H9 (cell line): Measurements from ENCODE around the gene GPR32. TPM values are rescaled to one million over a fixed set of nuclear protein-coding genes. Genes with fewer than 3 reads are reported as not detected.
"Not testable (repeated sequence)": the region's sequence is repeated elsewhere in the genome, so short reads cannot be mapped to it uniquely, and the experiment has no call there.

Experiments used
- DNase-seq: peaks from one replicate; pipeline ENCODE4 v3.0.0-alpha.2; 2017
- H2AFZ ChIP-seq: one replicate; pipeline ENCODE4 v1.6.1; 2013; ENCODE audit warnings: mild to moderate bottlenecking, low read length, control low read depth, moderate library complexity
- H2AK5ac ChIP-seq: 2 replicates; pipeline ENCODE4 v1.6.1; 2013; ENCODE audit warnings: low read length, control low read depth, mixed read lengths; ENCODE audit not compliant: insufficient read length
- H2BK120ac ChIP-seq: one replicate; pipeline ENCODE4 v1.6.1; 2013; ENCODE audit warnings: low read depth, mild to moderate bottlenecking, low read length, control low read depth, inconsistent platforms; ENCODE audit not compliant: poor library complexity, severe bottlenecking
- H2BK12ac ChIP-seq: 2 replicates; pipeline ENCODE4 v1.6.1; 2013; ENCODE audit warnings: low read length, control low read depth, mixed read lengths, low read depth; ENCODE audit not compliant: insufficient read length
- H2BK15ac ChIP-seq: 2 replicates; pipeline ENCODE4 v1.6.1; 2013; ENCODE audit warnings: low read depth, low read length, control low read depth
- H2BK20ac ChIP-seq: one replicate; pipeline ENCODE4 v1.6.1; 2013; ENCODE audit warnings: low read depth, mild to moderate bottlenecking, low read length, control low read depth, inconsistent platforms; ENCODE audit not compliant: poor library complexity, severe bottlenecking
- H2BK5ac ChIP-seq: 2 replicates; pipeline ENCODE4 v1.6.1; 2013; ENCODE audit warnings: low read length, control low read depth, mixed read lengths; ENCODE audit not compliant: insufficient read length
- H3K14ac ChIP-seq: 2 replicates; pipeline ENCODE4 v1.6.1; 2013; ENCODE audit warnings: low read length, control low read depth; ENCODE audit not compliant: insufficient read depth
- H3K18ac ChIP-seq: 2 replicates; pipeline ENCODE4 v1.6.1; 2013; ENCODE audit warnings: low read depth, mild to moderate bottlenecking, mixed read lengths, low read length, control low read depth; ENCODE audit not compliant: insufficient read length
- H3K23ac ChIP-seq: 2 replicates; pipeline ENCODE4 v1.6.1; 2013; ENCODE audit warnings: low read length, control low read depth, mixed read lengths, low read depth; ENCODE audit not compliant: insufficient read length
- H3K23me2 ChIP-seq: 2 replicates; pipeline ENCODE4 v1.6.1; 2013; ENCODE audit warnings: low read depth, mild to moderate bottlenecking, mixed read lengths, low read length, control low read depth; ENCODE audit not compliant: insufficient read length, poor library complexity, severe bottlenecking
- H3K27ac ChIP-seq: 2 replicates; pipeline ENCODE4 v1.5.1; 2013; ENCODE audit warnings: low read length, control low read depth, mixed read lengths, low read depth; ENCODE audit not compliant: insufficient read length
- H3K27me3 ChIP-seq: 2 replicates; pipeline ENCODE4 v1.6.1; 2013; ENCODE audit warnings: low read length, control low read depth, inconsistent platforms; ENCODE audit not compliant: insufficient read depth
- H3K4ac ChIP-seq: 2 replicates; pipeline ENCODE4 v1.6.1; 2013; ENCODE audit warnings: low read depth, mild to moderate bottlenecking, control low read depth, inconsistent platforms, low read length, moderate library complexity
- H3K4me1 ChIP-seq: 2 replicates; pipeline ENCODE4 v1.6.1; 2013; ENCODE audit warnings: low read length, control low read depth, inconsistent platforms; ENCODE audit not compliant: insufficient read depth
- H3K4me2 ChIP-seq: 2 replicates; pipeline ENCODE4 v1.6.1; 2013; ENCODE audit warnings: low read length, control low read depth, mixed read lengths; ENCODE audit not compliant: insufficient read length, insufficient read depth
- H3K56ac ChIP-seq: 2 replicates; pipeline ENCODE4 v1.6.1; 2013; ENCODE audit warnings: low read depth, mild to moderate bottlenecking, mixed read lengths, low read length, control low read depth; ENCODE audit not compliant: insufficient read length
- H3K79me1 ChIP-seq: 2 replicates; pipeline ENCODE4 v1.6.1; 2013; ENCODE audit warnings: low read depth, mild to moderate bottlenecking, moderate library complexity, low read length, control low read depth, inconsistent platforms; ENCODE audit not compliant: insufficient read depth, poor library complexity, severe bottlenecking
- H3K79me2 ChIP-seq: 2 replicates; pipeline ENCODE4 v1.6.1; 2013; ENCODE audit warnings: low read length, control low read depth, inconsistent platforms; ENCODE audit not compliant: insufficient read depth
- H3K9ac ChIP-seq: 2 replicates; pipeline ENCODE4 v1.6.1; 2013; ENCODE audit warnings: low read length, control low read depth, mixed read lengths; ENCODE audit not compliant: insufficient read length; ENCODE audit errors: extremely low read depth
- H3K9me3 ChIP-seq: one replicate; pipeline ENCODE4 v1.6.1; 2013; ENCODE audit warnings: low read depth, low read length, inconsistent platforms; ENCODE audit not compliant: control insufficient read depth
- H3T11ph ChIP-seq: one replicate; pipeline ENCODE4 v1.6.1; 2013; ENCODE audit warnings: mild to moderate bottlenecking, low read length, control low read depth, inconsistent platforms
- H4K20me1 ChIP-seq: one replicate; pipeline ENCODE4 v1.6.1; 2013; ENCODE audit not compliant: control insufficient read depth, insufficient read length, insufficient read depth
- H4K5ac ChIP-seq: 2 replicates; pipeline ENCODE4 v1.6.1; 2013; ENCODE audit warnings: low read depth, mild to moderate bottlenecking, mixed read lengths, low read length, control low read depth; ENCODE audit not compliant: insufficient read length
- H4K8ac ChIP-seq: replicated peaks from 2 replicates; pipeline ENCODE4 v1.6.1; 2013; ENCODE audit warnings: low read length, control low read depth, mixed read lengths, low read depth; ENCODE audit not compliant: insufficient read length
- H4K91ac ChIP-seq: 2 replicates; pipeline ENCODE4 v1.6.1; 2013; ENCODE audit warnings: low read depth, mild to moderate bottlenecking, moderate library complexity, mixed read lengths, low read length, control low read depth; ENCODE audit not compliant: insufficient read length
- H3K27ac Mint-ChIP-seq, 3 experiments: 2 replicates in 2 of 3; 3 replicates in 1 of 3; pipeline ENCODE4 v1.8.0; 2020 to 2021; ENCODE audit warnings: mixed read lengths in 3 of 3, mild to moderate bottlenecking in 1 of 3, moderate library complexity in 1 of 3
- H3K27me3 Mint-ChIP-seq: 2 replicates; pipeline ENCODE4 v1.8.0; 2021; ENCODE audit warnings: low read depth, mild to moderate bottlenecking, moderate library complexity, mixed read lengths
- H3K36me3 Mint-ChIP-seq, 3 experiments: 2 replicates in 2 of 3; 3 replicates in 1 of 3; pipeline ENCODE4 v1.8.0; 2020 to 2021; ENCODE audit warnings: low read depth in 3 of 3, mixed read lengths in 3 of 3; ENCODE audit not compliant: insufficient read depth in 1 of 3
- H3K4me1 Mint-ChIP-seq, 2 experiments: 2 replicates each; pipeline ENCODE4 v1.8.0; 2020; ENCODE audit warnings: mixed read lengths in 2 of 2
- H3K4me3 Mint-ChIP-seq, 2 experiments: 2 replicates in 1 of 2; 3 replicates in 1 of 2; pipeline ENCODE4 v1.8.0; 2020 to 2021; ENCODE audit warnings: mild to moderate bottlenecking in 2 of 2, mixed read lengths in 2 of 2, moderate library complexity in 1 of 2
- H3K9me3 Mint-ChIP-seq, 2 experiments: 2 replicates in 1 of 2; 3 replicates in 1 of 2; pipeline ENCODE4 v1.8.0; 2020; ENCODE audit warnings: mild to moderate bottlenecking in 2 of 2, mixed read lengths in 2 of 2, moderate library complexity in 1 of 2
- CTCF ChIP-seq: fragments of 200-600 bp; sonication (generic); conservative IDR thresholded peaks from 3 replicates; pipeline ENCODE4 v1.8.0; 2021; ENCODE audit warnings: antibody characterized with exemption, mild to moderate bottlenecking
- WGBS: extraction: QIAGEN DNeasy Blood & Tissue Kit; methylation state at CpG from one replicate; pipeline ENCODE4 v1.1.7; 2013; ENCODE audit warnings: missing lambda C conversion rate, low lambda C conversion rate, mixed read lengths; ENCODE audit not compliant: insufficient read length; ENCODE audit errors: extremely low coverage; 5-methylcytosine and 5-hydroxymethylcytosine counted together
- total RNA-seq: library from RNA; stranded (reverse); gene quantifications from 2 replicates; pipeline ENCODE4 v1.2.1, GENCODE V29; 2021

Gene GPR32
- total RNA-seq, 1 experiment from 2014 or later, result not detected

- Histone ChIP-seq H3K9me3 (no peaks in the 10 kb centered on the region), H3K79me2 (no peaks in the 10 kb centered on the region), H2AK5ac (no peak overlapping the region), H3T11ph (no peak overlapping the region), H3K4ac (no peak overlapping the region), H2BK15ac (no peak overlapping the region), H4K8ac (no peak overlapping the region), H3K4me2 (no peak overlapping the region), H2BK120ac (no peak overlapping the region), H4K91ac (no peak overlapping the region), H3K9ac (no peak overlapping the region), H2AFZ (no peak overlapping the region), H3K18ac (no peak overlapping the region), H3K27ac (no peak overlapping the region), H4K5ac (no peak overlapping the region), H3K14ac (no peak overlapping the region), H2BK5ac (no peak overlapping the region), H3K79me1 (no peaks in the 10 kb centered on the region), H2BK20ac (no peak overlapping the region), H3K4me1 (peaks cover 2% of the 10 kb centered on the region; the same call in 1 of the 2 replicates), H3K27me3 (peaks cover 17% of the 10 kb centered on the region; the same call in 1 of the 2 replicates), H3K23me2 (no peaks in the 10 kb centered on the region), H3K23ac (no peak overlapping the region), H3K56ac (no peak overlapping the region), H4K20me1 (no peaks in the 10 kb centered on the region), H2BK12ac (no peak overlapping the region)
- DNase-seq, result no peak
- Mint-ChIP-seq H3K27me3 (peaks cover 94% of the 10 kb centered on the region), H3K36me3 (no peaks in the 10 kb centered on the region), H3K27ac (no peak overlapping the region), H3K4me1 (peaks cover 14 to 33% of the 10 kb centered on the region in 2 experiments), H3K9me3 (peaks cover 2 to 7% of the 10 kb centered on the region in 2 experiments; a peak in 4 of 5 replicates), H3K4me3 (no peak overlapping the region)
- no peak for TF ChIP-seq CTCF
- no CpG with 5 or more reads among the region's 16 CpGs for WGBS
Observed at GRCh38 chr19:50780753-50781435, 10.6 kb downstream of the GPR32 start.

- H2BK15ac ChIP-seq, H3K79me1 ChIP-seq, H4K20me1 ChIP-seq, H3K4me2 ChIP-seq, H3K14ac ChIP-seq, H4K5ac ChIP-seq, H3K9me3 Mint-ChIP-seq, H3K36me3 Mint-ChIP-seq, H3K27me3 ChIP-seq, H3K18ac ChIP-seq, H4K91ac ChIP-seq, H2AFZ ChIP-seq, H2BK5ac ChIP-seq, H3K27ac ChIP-seq, DNase-seq, H3K23me2 ChIP-seq, H2AK5ac ChIP-seq, H3K56ac ChIP-seq, H3K9ac ChIP-seq, H3K4me3 Mint-ChIP-seq, H2BK120ac ChIP-seq, H4K8ac ChIP-seq, H3K4me1 ChIP-seq, H3K9me3 ChIP-seq, H3K23ac ChIP-seq, H3K79me2 ChIP-seq, H3K4ac ChIP-seq, H2BK12ac ChIP-seq, H3K27ac Mint-ChIP-seq, H3T11ph ChIP-seq, H2BK20ac ChIP-seq: not testable (repeated sequence)
- H3K4me1 Mint-ChIP-seq, result peaks cover 3 to 18% of the 10 kb centered on the region in 2 experiments; a peak in 3 of 4 replicates
- peaks cover 77% of the 10 kb centered on the region for H3K27me3 Mint-ChIP-seq
- WGBS, result no CpG with 5 or more reads among the region's 8 CpGs
Observed at GRCh38 chr19:50783848-50784152, 13.5 kb downstream of the GPR32 start.
